HepG2 (cell line): ENCODE results near the gene GJA9. TPM values are rescaled to one million over a fixed set of nuclear protein-coding genes. Genes with fewer than 3 reads are reported as not detected.

ENCODE experiments used
- ARNT ChIP-seq: fragments of 450-650 bp; IDR thresholded peaks from 2 replicates; pipeline ENCODE4 v1.6.1; 2017
- CENPT ChIP-seq: sonication (generic); formaldehyde crosslinking; IDR thresholded peaks from 2 replicates; pipeline ENCODE4 v1.8.0; 2022; ENCODE audit warnings: low read depth, mild to moderate bottlenecking, moderate library complexity, missing genetic modification reagents
- CSRNP1 ChIP-seq: sonication (generic); formaldehyde crosslinking; IDR thresholded peaks from 2 replicates; pipeline ENCODE4 v1.8.1; 2023; ENCODE audit warnings: mild to moderate bottlenecking, missing genetic modification reagents
- DMAP1 ChIP-seq: IDR thresholded peaks from 2 replicates; pipeline ENCODE4 v1.6.1; 2016
- MEIS2 ChIP-seq: sonication (generic); formaldehyde crosslinking; IDR thresholded peaks from 2 replicates; pipeline ENCODE4 v1.9.0; 2021; ENCODE audit warnings: mild to moderate bottlenecking, missing genetic modification reagents
- MLX ChIP-seq: IDR thresholded peaks from 2 replicates; pipeline ENCODE4 v1.6.1; 2016
- RAD51 ChIP-seq: fragments of 450-650 bp; IDR thresholded peaks from 2 replicates; pipeline ENCODE4 v1.6.1; 2016; ENCODE audit warnings: borderline replicate concordance
- RFX5 ChIP-seq: IDR thresholded peaks from 2 replicates; pipeline ENCODE4 v1.6.1; 2011; ENCODE audit warnings: low read depth, low read length, improper control_type of control experiment
- SAP130 ChIP-seq: IDR thresholded peaks from 2 replicates; pipeline ENCODE4 v1.6.1; 2016; ENCODE audit warnings: low read depth
- SIN3A ChIP-seq: IDR thresholded peaks from 2 replicates; pipeline ENCODE4 v1.6.1; 2011; ENCODE audit warnings: low read depth, mild to moderate bottlenecking, control low read depth, low read length, borderline replicate concordance
- ZFP1 ChIP-seq: IDR thresholded peaks from 2 replicates; pipeline ENCODE4 v1.6.1; 2016
- ZFP91 ChIP-seq: sonication (generic); formaldehyde crosslinking; IDR thresholded peaks from 2 replicates; pipeline ENCODE4 v1.9.0; 2022; ENCODE audit warnings: missing genetic modification reagents, mild to moderate bottlenecking, borderline replicate concordance
- ZKSCAN8 ChIP-seq: IDR thresholded peaks from 2 replicates; pipeline ENCODE4 v1.6.1; 2016; ENCODE audit warnings: borderline replicate concordance, missing genetic modification reagents, missing compliant biosample characterization
- ZMYM2 ChIP-seq: sonication (generic); formaldehyde crosslinking; IDR thresholded peaks from 2 replicates; pipeline ENCODE4 v1.8.0; 2022; ENCODE audit warnings: mild to moderate bottlenecking, missing genetic modification reagents
- ZNF24 ChIP-seq: fragments of 450-650 bp; IDR thresholded peaks from 2 replicates; pipeline ENCODE4 v1.6.1; 2017; ENCODE audit warnings: antibody characterized with exemption, mild to moderate bottlenecking
- ZNF296 ChIP-seq: sonication (generic); formaldehyde crosslinking; conservative IDR thresholded peaks from 2 replicates; pipeline ENCODE4 v1.5.0; 2020; ENCODE audit warnings: mild to moderate bottlenecking, missing genetic modification reagents
- ZNF329 ChIP-seq: sonication (generic); formaldehyde crosslinking; IDR thresholded peaks from 2 replicates; pipeline ENCODE4 v1.9.0; 2021; ENCODE audit warnings: low read depth, mild to moderate bottlenecking, missing genetic modification reagents
- ZNF550 ChIP-seq: sonication (generic); formaldehyde crosslinking; IDR thresholded peaks from 2 replicates; pipeline ENCODE4 v1.4.0; 2020; ENCODE audit warnings: mild to moderate bottlenecking, missing genetic modification reagents, borderline replicate concordance
- ZNF768 ChIP-seq: sonication (generic); formaldehyde crosslinking; IDR thresholded peaks from 2 replicates; pipeline ENCODE4 v1.4.0; 2020; ENCODE audit warnings: missing genetic modification reagents
- polyA plus RNA-seq, 8 experiments: library from polyadenylated mRNA; depleted of rRNA in 3 of 8; stranded (reverse) in 7 of 8; unstranded in 1 of 8; fragments of >200 nt; fragmentation: Illumina TruSeq in 4 of 8; extraction: Trizol in 4 of 8; gene quantifications; 2 replicates each; pipeline versions ENCODE4 v1.2.1 to v1.2.3, GENCODE V29; 2011 to 2016; ENCODE audit warnings: low read depth in 4 of 8, missing spikeins in 1 of 8, mixed read lengths in 1 of 8; ENCODE audit not compliant: insufficient read depth in 1 of 8
- total RNA-seq, 5 experiments: library from RNA; depleted of rRNA; stranded (reverse); fragments of >200 nt; fragmentation: Illumina TruSeq; extraction: Trizol; gene quantifications; 2 replicates each; pipeline ENCODE4 v1.2.3, GENCODE V29; 2016; ENCODE audit warnings: low read depth in 1 of 5
- TF ChIP-seq, protein P1 (sequence below): sonication (generic); formaldehyde crosslinking; IDR thresholded peaks from 2 replicates; pipeline ENCODE4 v1.4.0; 2020; ENCODE audit warnings: missing genetic modification reagents
- TF ChIP-seq, protein P2 (sequence below): sonication (generic); formaldehyde crosslinking; IDR thresholded peaks from 2 replicates; pipeline ENCODE4 v1.5.0; 2020; ENCODE audit warnings: mild to moderate bottlenecking, missing genetic modification reagents
- TF ChIP-seq, protein P3 (sequence below): IDR thresholded peaks from 2 replicates; pipeline ENCODE4 v1.6.1; 2016; ENCODE audit warnings: low read depth, borderline replicate concordance

GJA9 gene
- total and polyA plus RNA-seq, 2 of the 13 experiments (the other 11 are each of a cell fraction or from before 2014, with no cell fraction given), result 0.08 to 0.13 TPM

GRCh38 chr1:38873027-38873969 is 8.1 kb downstream of the GJA9 start, which contains the start of gene MYCBP (continued):
- TF ChIP-seq CSRNP1 (CRISPR knock-in tag), result peak; percentile 69; the same call in 1 of the 2 replicates
- TF ChIP-seq ZKSCAN8, result peak; percentile 19; the same call in 1 of the 2 replicates
- TF ChIP-seq, protein P1, sequence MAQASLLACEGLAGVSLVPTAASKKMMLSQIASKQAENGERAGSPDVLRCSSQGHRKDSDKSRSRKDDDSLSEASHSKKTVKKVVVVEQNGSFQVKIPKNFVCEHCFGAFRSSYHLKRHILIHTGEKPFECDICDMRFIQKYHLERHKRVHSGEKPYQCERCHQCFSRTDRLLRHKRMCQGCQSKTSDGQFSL (CRISPR knock-in tag), result no peak
- TF ChIP-seq ZNF768 (CRISPR knock-in tag), result peak; percentile 22; the same call in 1 of the 2 replicates
- no peak for TF ChIP-seq ZNF24
- no peak for TF ChIP-seq CENPT (CRISPR knock-in tag)
- TF ChIP-seq DMAP1 (CRISPR knock-in tag), result peak; percentile 60; the same call in 1 of the 2 replicates
- no peak for TF ChIP-seq ARNT
- TF ChIP-seq MEIS2 (CRISPR knock-in tag), result peak; percentile 35; the same call in 1 of the 2 replicates
- peak; percentile 82; the same call in 1 of the 2 replicates for TF ChIP-seq ZFP91 (CRISPR knock-in tag)
- no peak for TF ChIP-seq ZMYM2 (CRISPR knock-in tag)
- TF ChIP-seq ZNF329 (CRISPR knock-in tag), result no peak
- TF ChIP-seq, protein P2, sequence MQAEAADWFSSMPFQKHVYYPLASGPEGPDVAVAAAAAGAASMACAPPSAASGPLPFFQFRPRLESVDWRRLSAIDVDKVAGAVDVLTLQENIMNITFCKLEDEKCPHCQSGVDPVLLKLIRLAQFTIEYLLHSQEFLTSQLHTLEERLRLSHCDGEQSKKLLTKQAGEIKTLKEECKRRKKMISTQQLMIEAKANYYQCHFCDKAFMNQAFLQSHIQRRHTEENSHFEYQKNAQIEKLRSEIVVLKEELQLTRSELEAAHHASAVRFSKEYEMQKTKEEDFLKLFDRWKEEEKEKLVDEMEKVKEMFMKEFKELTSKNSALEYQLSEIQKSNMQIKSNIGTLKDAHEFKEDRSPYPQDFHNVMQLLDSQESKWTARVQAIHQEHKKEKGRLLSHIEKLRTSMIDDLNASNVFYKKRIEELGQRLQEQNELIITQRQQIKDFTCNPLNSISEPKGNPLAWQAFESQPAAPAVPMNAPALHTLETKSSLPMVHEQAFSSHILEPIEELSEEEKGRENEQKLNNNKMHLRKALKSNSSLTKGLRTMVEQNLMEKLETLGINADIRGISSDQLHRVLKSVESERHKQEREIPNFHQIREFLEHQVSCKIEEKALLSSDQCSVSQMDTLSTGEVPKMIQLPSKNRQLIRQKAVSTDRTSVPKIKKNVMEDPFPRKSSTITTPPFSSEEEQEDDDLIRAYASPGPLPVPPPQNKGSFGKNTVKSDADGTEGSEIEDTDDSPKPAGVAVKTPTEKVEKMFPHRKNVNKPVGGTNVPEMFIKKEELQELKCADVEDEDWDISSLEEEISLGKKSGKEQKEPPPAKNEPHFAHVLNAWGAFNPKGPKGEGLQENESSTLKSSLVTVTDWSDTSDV (CRISPR knock-in tag), result 0 out of 2 replicates have a peak, but pooled peaks have one; percentile 28
- no peak; the same call in 1 of the 2 replicates for TF ChIP-seq ZNF296
- peak; percentile 95 for TF ChIP-seq SAP130 (CRISPR knock-in tag)
- peak; percentile 44; the same call in 1 of the 2 replicates for TF ChIP-seq SIN3A
- TF ChIP-seq RFX5, result no peak
- TF ChIP-seq MLX (CRISPR knock-in tag), result no peak
- no peak for TF ChIP-seq RAD51
- no peak for TF ChIP-seq ZNF550 (CRISPR knock-in tag)
- TF ChIP-seq, protein P3, sequence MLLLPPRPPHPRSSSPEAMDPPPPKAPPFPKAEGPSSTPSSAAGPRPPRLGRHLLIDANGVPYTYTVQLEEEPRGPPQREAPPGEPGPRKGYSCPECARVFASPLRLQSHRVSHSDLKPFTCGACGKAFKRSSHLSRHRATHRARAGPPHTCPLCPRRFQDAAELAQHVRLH (CRISPR knock-in tag), result peak; percentile 20; the same call in 1 of the 2 replicates
- TF ChIP-seq ZFP1 (CRISPR knock-in tag), result no peak
